PC-3 (cell line): ENCODE data around the gene KCNK3.

Experiments
- CTCF ChIP-seq: fragments of 300-600 bp; sonication (generic); conservative IDR thresholded peaks from 2 replicates; pipeline ENCODE4 v1.5.1; 2017; ENCODE audit warnings: antibody characterized with exemption, low read depth, mild to moderate bottlenecking, low read length
- EZH2 ChIP-seq: fragments of 300-600 bp; sonication (generic); IDR thresholded peaks from one replicate; pipeline ENCODE4 v1.6.1; 2017; ENCODE audit warnings: antibody characterized with exemption, mild to moderate bottlenecking, low read length; ENCODE audit not compliant: unreplicated experiment

DNA sequence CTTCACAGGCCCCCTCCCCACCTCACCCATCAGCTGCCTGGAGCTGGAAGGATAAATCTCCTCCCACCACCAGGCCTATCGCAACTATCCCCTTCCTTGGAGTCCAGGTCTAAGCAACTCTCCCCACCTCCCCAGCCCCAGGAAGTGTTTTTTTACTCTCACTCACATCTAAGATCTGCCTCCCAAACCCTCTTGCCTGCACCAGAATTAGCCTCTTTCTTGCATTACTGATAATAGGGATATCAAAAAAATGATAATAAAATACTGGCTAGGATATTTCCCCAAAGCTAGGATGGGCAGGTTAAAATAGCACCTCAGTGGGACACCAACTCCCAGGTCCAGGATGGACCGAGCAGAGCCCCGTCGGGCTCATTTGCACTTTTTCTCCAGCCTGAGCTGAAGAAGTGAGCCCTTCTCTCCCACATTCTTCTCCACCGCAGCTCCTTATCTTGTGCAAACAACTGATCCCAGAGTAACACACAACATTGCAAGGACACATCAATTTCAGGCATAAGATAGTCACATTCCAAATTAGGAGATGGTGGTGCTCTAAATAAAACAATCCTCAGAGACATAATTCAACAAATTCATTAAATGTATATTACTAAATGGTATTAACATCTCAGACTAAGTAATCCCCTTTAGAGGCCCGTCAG, 33.7 kb upstream of the KCNK3 start:
- TF ChIP-seq CTCF (no peak), EZH2 (no peak)
